ENCODE data around the gene SCAPER.
"Not testable (repeated sequence)": the region's sequence is repeated elsewhere in the genome, so short reads cannot be mapped to it uniquely, and the experiment has no call there.

SCAPER gene

GRCh38 chr15:76846782-76847181 lies 58.4 kb downstream of the SCAPER start:
- DNase-seq = no peak

- no peak for DNase-seq
Observed at GRCh38 chr15:76844096-76844495, 61.0 kb downstream of the SCAPER start.

DNA sequence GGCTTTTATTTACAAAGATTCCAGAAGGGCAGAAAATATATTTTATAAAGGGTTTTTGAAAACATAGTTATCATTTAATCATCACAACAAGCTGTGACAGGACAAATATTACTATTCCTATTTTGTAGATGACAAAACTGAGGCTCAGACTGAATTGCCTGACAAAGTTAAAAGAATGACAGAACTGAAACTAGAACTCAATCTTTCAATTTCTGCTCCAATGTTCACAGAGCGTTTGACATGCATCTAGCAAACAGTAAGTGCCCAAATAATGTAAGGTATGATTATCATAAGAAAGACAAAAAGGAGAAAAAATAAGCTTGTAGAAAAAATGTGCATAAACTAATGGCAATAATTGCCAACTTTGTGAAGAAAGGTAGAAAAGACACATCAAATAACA lies 61.9 kb downstream of the SCAPER start:
- no peak for DNase-seq

DNA sequence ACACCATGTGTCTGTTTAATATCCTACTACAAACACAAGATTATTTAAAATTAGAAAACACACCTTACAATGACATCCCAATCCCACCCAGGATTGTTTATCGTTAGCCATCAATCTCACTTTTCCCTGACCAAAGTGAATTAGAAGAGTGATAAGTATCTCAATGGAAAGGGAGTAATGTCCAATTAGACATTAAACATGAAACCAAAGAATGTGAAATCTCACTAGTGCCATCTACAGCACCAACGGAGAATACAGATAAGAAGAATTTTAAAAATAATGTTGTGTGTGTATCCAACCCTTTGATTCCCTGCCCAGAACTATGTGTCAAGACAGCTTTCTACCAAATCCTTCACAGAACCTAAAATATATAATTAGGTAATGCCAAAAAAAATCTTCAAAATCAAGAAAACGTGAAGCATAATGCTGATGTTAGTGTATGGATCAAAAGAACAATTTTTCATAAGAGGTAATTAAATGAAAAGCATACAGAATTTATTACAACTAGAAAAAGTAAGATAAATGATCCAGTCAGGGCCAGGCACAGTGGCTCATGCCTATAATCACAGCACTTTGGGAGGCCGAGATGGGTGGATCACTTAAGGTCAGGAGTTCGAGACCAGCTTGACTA lies 64.2 kb downstream of the SCAPER start:
- DNase-seq = no peak

DNA sequence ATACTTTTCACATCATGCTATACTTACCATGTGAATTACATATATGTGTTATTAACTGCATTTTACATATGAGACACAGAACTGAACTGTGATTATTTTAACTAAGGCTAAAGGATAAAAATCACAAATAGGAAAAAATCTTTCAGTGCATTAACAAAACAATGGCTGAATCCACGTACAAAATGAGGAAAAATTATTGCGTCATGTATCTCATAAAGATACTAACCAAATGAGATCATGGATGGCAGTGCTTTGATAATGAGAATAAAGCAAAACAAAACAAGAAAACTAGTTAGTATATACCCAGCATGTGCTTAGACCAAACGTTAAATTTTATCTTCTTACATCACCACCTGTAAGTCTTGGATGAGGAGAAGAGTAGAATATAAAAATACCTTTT lies 66.0 kb downstream of the SCAPER start:
- DNase-seq = no peak

DNA sequence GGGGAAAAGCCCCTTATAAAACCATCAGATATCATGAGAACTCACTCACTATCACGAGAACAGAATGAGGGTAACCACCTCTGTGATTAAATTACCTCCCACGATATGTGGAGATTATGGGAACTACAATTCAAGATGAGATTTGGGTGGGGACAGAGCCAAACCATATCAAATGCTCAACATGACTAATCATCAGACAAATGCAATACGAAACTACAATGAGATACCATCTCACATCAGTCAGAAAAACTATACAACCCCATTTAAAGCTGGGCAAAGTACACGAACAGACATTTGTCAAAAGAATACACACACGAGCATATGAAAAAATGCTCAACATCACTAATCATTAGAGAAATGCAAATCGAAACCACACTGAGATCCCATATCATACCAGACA lies 67.7 kb downstream of the SCAPER start:
- no peak for DNase-seq

- no peak for DNase-seq
Observed at GRCh38 chr15:76829939-76830338, 75.2 kb downstream of the SCAPER start.

DNA sequence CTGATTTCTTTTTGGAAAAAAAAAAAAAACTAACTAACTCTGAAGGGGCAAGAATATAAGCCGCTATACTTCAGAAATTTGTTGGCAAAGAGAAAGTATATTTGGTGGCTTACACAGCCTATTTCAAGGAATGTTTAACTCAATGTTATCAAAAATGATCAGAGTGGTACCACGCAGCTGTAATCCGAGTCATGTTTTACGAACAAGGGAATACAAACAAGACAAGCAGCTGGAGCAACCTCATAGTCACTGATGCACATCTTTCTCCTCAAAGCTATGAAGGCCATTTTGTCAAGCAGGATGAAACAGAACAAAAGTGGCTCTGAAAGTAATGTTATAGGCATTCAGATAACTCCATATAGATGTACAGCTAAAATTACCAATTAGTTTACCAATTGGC lies 81.2 kb downstream of the SCAPER start:
- DNase-seq = no peak

- no peak for DNase-seq
Observed at GRCh38 chr15:76823303-76823702, 81.8 kb downstream of the SCAPER start.

- DNase-seq = not testable (repeated sequence)
Observed at GRCh38 chr15:76818926-76819325, 86.2 kb downstream of the SCAPER start.

- no peak for DNase-seq
Observed at GRCh38 chr15:76815421-76815820, 89.7 kb downstream of the SCAPER start.

- no peak for DNase-seq
Observed at GRCh38 chr15:76812381-76812780, 92.8 kb downstream of the SCAPER start.

DNA sequence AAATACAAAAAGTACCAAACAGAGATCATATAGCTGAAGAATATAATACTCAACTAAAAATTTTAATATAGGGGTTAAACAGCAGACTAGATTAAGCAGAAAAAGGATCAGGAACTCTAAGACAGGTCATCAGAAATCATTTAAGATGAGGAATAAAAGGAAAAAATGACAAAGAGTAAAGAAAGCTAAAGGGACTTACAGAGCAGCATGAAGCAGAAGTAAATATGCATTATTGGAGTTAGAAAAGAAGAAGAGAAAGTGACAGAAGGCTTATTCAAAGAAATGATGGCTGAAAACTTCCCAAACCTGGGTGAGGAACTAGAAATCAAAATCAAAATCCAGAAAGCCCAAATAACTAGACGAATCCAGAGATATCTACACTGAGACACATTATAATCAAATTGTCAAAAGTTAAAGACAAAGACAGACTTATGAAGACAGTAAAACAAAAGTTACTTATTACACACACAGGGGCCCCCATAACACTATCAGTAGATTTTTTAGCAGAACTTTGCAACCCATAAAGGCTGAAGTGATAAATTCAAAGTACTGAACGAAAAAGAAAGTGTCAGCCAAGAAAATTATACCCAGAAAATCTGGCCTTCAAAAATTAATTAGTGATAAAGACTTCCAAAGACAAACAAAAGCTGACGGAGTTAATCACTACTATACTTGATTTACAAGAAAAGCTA lies 95.6 kb downstream of the SCAPER start:
- DNase-seq = no peak

DNA sequence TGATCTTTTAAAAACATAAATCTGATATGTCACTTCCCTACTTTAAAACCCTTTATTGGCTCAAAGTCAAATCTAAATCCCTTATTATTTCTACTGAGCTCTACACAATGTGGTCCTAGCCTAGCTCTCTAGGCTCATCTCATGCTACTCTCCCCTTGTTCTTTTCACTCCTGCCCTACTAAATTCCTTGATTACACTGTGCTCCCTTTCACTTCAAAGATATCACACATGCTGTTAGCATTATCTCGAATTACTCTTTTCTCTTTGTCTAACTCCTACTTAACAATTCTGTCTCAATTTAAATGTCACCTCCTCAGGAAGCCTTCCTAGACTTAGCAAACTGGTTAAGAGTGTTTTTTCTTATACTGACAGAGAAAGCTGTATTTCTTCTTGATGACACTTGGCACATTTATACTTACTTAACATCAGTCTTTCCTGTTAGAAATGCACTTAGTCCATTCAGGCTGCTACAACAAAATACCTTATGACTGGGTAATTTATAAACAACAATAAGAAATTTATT lies 102.0 kb downstream of the SCAPER start:
- no peak for DNase-seq

GRCh38 chr15:76802411-76802810 lies 102.7 kb downstream of the SCAPER start:
- no peak for DNase-seq

DNA sequence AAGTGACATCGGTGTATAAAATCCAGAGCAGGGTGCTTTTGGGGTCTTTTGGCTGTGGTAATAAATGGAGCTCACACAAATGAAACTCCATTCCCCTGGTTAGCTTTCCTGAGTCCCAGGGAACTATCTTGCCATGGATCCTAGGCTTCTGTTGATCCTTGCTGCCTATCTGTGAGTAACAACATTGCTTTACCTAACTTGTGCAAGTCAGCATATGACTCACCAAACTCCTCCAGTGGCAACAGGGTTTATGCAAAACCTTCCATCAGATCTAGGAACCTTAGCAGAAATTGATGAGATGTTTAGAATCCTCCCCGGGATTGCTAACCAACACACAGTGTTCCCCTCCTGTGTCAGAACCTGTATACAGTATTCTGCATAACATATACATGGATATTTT lies 105.4 kb downstream of the SCAPER start:
- no peak for DNase-seq

DNA sequence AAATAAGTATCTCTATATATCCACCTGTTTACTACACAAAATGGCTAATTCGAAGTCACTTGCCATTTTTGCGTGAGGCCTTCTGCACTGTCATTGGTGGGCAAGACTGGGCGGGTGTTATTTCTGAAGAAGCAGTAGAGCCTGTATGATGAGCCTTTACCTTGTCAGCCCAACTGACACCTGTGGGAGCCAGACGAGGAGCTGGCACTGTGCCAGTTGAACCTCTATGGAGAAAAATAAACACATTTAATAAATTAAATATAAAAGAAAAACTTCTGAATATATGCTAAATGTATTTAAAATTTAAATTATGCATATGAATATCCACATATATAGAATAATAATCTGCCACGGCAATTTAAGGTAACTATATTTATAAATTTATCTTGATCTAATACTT lies 109.9 kb downstream of the SCAPER start:
- DNase-seq = no peak

GRCh38 chr15:76793162-76793561 lies 112.0 kb downstream of the SCAPER start:
- no peak for DNase-seq

DNA sequence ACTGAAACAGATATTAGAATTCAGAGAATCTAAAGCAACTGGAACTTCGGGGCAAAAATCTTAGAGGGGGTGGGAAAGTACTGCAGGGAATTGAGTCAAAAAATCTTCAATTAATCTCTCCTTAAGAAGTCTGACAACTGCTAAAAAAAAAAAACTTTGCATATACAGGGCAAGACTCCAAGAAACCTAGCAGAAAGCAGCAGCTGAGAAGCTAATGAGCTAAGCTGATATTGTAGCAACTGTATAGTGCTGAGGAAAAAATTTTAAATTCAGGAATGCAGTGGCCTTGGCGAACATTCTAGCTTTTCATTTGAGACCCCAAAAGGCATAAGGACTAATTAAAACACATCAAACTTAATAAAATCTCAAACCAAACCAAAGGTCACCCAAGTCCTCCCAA lies 113.6 kb downstream of the SCAPER start:
- DNase-seq = no peak

DNA sequence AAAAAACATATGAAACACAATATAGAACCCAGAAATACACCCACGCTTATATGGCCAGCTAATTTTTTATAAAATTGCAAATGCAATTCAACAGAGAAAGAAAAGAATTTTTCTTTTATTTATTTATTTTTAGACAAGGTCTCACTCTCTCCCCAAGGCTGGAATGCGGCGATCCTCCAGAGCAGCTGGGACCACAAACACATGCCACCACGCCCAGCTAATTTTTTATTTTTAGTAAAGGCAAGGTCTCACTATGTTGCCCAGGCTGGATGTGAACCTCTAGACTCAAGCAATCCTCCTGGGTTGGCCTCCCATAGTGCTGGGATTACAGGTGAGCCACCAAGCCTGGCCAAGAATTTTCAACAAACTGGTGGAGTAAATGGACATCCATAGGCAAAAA lies 117.9 kb downstream of the SCAPER start:
- DNase-seq = no peak

DNA sequence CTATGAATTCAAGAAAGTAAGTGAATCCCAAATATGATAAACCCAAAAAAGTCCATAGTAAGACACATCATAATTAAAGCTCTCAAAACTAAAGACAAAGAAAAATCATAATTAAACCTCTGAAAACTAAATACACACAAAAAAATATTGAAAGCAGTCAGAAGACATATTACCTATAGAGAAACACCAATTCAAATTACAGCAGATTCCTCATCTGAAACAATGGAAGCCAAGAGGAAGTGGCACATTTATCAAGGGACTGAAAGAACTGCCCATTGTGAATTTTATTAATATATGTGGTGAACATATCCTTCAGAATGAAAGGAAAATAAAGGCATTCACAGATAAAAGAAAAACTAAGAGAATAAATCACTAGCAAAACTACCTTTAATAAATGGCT lies 128.2 kb downstream of the SCAPER start:
- no peak for DNase-seq

- DNase-seq = no peak
Observed at GRCh38 chr15:76776480-76776879, 128.7 kb downstream of the SCAPER start.

GRCh38 chr15:76773234-76773633 lies 131.9 kb downstream of the SCAPER start:
- DNase-seq = no peak

DNA sequence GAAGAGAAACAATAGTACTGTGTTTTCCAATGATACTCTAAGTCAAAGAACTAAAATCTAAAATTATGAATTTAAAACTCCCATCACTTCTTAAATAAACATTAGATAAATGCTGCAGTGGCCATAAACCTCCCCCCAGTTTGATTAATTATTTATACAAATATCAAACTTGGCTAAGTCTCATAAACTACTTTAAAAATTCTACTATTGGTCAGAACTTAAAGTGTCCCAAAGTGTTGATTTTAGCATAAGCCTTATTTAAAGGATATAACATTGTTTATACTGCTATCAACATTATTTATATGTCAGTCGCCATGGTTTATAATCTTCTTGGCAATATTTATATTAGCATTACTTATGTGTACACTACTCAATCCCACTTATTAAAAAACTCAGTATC lies 132.4 kb downstream of the SCAPER start:
- no peak for DNase-seq

DNA sequence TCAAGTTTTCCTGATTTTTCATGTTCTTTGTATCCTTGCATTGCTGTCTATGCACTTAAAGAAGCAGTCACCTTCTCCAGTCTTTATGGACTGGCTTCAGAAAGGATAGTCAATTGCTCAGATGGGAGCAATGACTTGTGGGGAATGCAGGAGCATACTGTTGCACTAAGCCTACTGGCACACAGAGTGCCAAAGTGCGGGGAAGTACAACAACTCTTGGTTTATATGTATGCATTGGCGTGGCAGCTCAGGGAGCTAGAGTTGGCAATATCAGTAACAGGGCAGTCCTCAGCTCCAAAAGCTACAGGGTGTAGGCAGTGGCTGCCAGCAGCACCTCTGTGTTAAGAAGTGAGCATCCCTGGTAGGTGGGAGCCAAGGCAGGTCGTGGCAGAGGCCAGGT lies 141.1 kb downstream of the SCAPER start:
- no peak for DNase-seq

Measured in T-helper 1 cell (primary cell).